Testis (tissue), 2 donors: Measurements from ENCODE around the gene AMBRA1.

Source experiments
- CTCF ChIP-seq, 3 experiments: fragments of 450-650 bp in 2 of 3; fragments of 200-600 bp in 1 of 3; sonication (generic) in 1 of 3; IDR thresholded peaks; one replicate each; pipeline ENCODE4 v1.5.1; 2016 to 2019; ENCODE audit warnings: antibody characterized with exemption in 3 of 3, mild to moderate bottlenecking in 2 of 3, moderate library complexity in 1 of 3
- POLR2A ChIP-seq: fragments of 450-650 bp; IDR thresholded peaks from one replicate; pipeline ENCODE4 v1.6.1; 2017; ENCODE audit warnings: antibody characterized with exemption, mild to moderate bottlenecking, moderate library complexity

- TF ChIP-seq CTCF (IDR thresholded peaks at IDR 0.05) (no peak), POLR2A (no peak)
Measured at GRCh38 chr11:46555267-46556054, 38.4 kb downstream of the AMBRA1 start.
